Calu3 (cell line): ENCODE data around the gene CHMP6. TPM values are rescaled to one million over a fixed set of nuclear protein-coding genes. Genes with fewer than 3 reads are reported as not detected.

Experiments
- BruUV-seq: library from RNA; stranded (reverse); fragments of 400-500 nt; replicated peaks from 2 replicates; lab custom pipeline; 2021; lab: Mats Ljungman, UMichigan
- CTCF ChIA-PET: fragments of 300-600 bp; sonication (Branson Sonifier 250); formaldehyde crosslinking; loops from one replicate; lab custom pipeline; 2022; ENCODE audit warnings: antibody characterized with exemption; lab: Charles Lee
- DNase-seq: peaks from one replicate; pipeline ENCODE4 v3.0.0; 2022
- H3K27ac Mint-ChIP-seq: one replicate; pipeline ENCODE4 v1.8.0; 2022; ENCODE audit warnings: mixed read lengths; ENCODE audit not compliant: unreplicated experiment
- H3K27me3 Mint-ChIP-seq: one replicate; pipeline ENCODE4 v1.8.0; 2022; ENCODE audit warnings: mixed read lengths; ENCODE audit not compliant: unreplicated experiment
- H3K36me3 Mint-ChIP-seq: one replicate; pipeline ENCODE4 v1.8.0; 2022; ENCODE audit warnings: mild to moderate bottlenecking, moderate library complexity, mixed read lengths; ENCODE audit not compliant: insufficient read depth, unreplicated experiment
- H3K4me1 Mint-ChIP-seq: one replicate; pipeline ENCODE4 v1.8.0; 2022; ENCODE audit warnings: mild to moderate bottlenecking, low read depth, mixed read lengths; ENCODE audit not compliant: unreplicated experiment
- H3K4me3 Mint-ChIP-seq: one replicate; pipeline ENCODE4 v1.8.0; 2022; ENCODE audit warnings: mild to moderate bottlenecking, low read depth, moderate library complexity, mixed read lengths; ENCODE audit not compliant: unreplicated experiment
- H3K9me3 Mint-ChIP-seq: one replicate; pipeline ENCODE4 v1.8.0; 2022; ENCODE audit warnings: low read depth, mixed read lengths; ENCODE audit not compliant: unreplicated experiment
- intact Hi-C: fragments of 100-400 bp; cut with micrococcal nuclease; formaldehyde crosslinking; loops from one replicate; pipeline ENCODE4 v1.10.0; 2022; ENCODE audit not compliant: unreplicated experiment
- total RNA-seq: library from RNA; stranded (reverse); gene quantifications from 2 replicates; pipeline ENCODE4 v1.2.3, GENCODE V29; 2022
- TF ChIP-seq, protein P1 (sequence below): fragments of 200-600 bp; IDR thresholded peaks from one replicate; pipeline ENCODE4 v1.8.0; 2022; ENCODE audit warnings: antibody characterized with exemption; ENCODE audit not compliant: unreplicated experiment

Gene CHMP6
- total RNA-seq, 1 experiment from 2014 or later, result 27.9 TPM

DNA sequence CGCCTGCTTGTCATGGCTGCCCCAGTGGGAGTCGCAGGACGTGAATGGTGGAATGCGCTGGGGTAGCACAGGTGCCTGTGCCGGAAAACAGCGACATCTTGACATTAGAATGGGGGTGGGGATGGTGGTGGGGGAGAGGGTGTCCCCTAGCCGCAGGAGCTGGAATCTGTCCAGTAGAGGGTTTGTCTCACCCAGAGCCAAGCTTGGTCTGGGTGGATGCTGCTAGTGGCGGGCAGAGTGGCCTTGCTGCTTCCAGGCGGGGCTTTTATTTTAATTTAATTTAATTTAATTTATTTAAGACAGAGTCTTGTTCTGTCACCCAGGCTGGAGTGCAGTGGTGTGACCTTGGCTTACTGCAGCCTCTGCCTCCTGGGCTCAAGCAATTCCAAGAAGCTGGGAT lies 51.0 kb downstream of the CHMP6 start:
- no TSS peak for BruUV-seq
- Mint-ChIP-seq H3K4me3 (no peak overlapping the region), H3K9me3 (no peaks in the 10 kb centered on the region), H3K4me1 (peaks cover 67% of the 10 kb centered on the region), H3K27ac (peak overlapping the region; percentile 72), H3K36me3 (peaks cover 82% of the 10 kb centered on the region), H3K27me3 (no peaks in the 10 kb centered on the region)
- DNase-seq, result no peak
- intact Hi-C loops, result loop anchor here (5.0 to 10.0 kb wide), 2 partner anchors 55 to 472 kb away; partner anchors contain the start of gene ACTG1
- CTCF ChIA-PET, result no interaction called here
- TF ChIP-seq, protein P1, sequence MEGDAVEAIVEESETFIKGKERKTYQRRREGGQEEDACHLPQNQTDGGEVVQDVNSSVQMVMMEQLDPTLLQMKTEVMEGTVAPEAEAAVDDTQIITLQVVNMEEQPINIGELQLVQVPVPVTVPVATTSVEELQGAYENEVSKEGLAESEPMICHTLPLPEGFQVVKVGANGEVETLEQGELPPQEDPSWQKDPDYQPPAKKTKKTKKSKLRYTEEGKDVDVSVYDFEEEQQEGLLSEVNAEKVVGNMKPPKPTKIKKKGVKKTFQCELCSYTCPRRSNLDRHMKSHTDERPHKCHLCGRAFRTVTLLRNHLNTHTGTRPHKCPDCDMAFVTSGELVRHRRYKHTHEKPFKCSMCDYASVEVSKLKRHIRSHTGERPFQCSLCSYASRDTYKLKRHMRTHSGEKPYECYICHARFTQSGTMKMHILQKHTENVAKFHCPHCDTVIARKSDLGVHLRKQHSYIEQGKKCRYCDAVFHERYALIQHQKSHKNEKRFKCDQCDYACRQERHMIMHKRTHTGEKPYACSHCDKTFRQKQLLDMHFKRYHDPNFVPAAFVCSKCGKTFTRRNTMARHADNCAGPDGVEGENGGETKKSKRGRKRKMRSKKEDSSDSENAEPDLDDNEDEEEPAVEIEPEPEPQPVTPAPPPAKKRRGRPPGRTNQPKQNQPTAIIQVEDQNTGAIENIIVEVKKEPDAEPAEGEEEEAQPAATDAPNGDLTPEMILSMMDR, result no peak

DNA sequence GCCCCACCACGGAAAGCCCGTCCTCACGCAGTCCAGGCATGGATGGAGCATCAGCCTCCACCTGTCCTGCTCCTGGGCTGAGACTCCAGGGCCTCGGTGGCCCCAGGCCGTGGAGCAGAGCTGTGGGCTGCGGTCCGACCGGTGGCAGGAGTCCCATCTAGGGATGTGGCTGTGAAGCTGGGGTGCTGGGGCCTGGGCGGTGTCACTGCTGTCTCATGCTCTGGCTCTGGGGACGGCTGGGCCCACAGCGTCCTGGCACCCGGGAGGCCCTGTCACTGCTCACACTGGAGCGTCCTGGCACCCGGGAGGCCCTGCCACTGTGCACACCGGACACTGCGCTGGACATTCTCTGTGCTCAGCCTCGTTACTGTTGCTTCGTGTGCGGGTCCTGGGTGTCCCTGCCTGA lies 51.7 kb downstream of the CHMP6 start:
- intact Hi-C loops, result loop anchor here (5.0 to 10.0 kb wide), 2 partner anchors 54 to 471 kb away; partner anchors contain the start of gene ACTG1
- peaks cover 60% of the 10 kb centered on the region for H3K4me1 Mint-ChIP-seq
- TF ChIP-seq, protein P1, result no peak
- no TSS peak for BruUV-seq
- peak overlapping the region; percentile 95 for H3K27ac Mint-ChIP-seq
- no peak for DNase-seq
- no peaks in the 10 kb centered on the region for H3K9me3 Mint-ChIP-seq
- peaks cover 74% of the 10 kb centered on the region for H3K36me3 Mint-ChIP-seq
- H3K27me3 Mint-ChIP-seq, result no peaks in the 10 kb centered on the region
- peak overlapping the region; percentile 64 for H3K4me3 Mint-ChIP-seq
- CTCF ChIA-PET, result interaction anchor here (0.6 to 1.2 kb wide), 2 partner anchors 21 to 54 kb away, joined by 3 to 5 read pairs; no protein-coding TSS in a partner anchor

DNA sequence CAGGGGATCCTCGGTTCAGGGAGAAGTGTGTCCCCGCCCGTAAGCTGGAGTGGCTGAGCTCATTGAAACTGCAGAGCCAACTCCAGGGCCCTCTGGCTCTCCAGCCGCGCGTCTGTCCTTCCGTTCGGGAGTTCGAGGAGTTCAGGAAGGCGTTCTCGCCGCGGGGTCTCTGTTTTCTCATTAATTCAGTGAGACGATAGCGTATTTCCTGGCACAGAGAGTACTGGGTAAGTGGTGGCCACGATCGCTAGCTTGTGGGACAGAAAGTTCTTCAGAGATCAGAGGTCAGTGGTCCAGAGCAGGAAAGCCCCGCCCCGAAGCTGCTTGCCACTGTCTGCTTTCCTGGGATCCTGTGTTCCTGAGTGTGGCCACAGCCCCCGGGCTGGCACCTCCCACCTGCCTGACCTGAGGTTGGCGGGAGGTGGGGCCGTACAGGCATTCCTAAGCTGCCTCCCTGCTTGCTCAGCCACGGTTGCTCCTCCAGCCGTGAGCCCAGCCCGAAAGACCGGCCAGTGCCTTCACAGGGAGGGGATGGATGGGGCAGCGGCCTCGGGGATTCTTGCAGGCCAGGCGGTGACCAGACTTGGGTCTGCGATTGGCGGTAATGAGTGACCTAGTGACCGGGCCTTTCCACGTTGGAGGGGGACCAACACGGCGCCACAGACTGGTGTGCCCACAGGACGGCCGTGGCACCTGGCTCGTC lies 52.2 kb downstream of the CHMP6 start:
- Mint-ChIP-seq H3K4me1 (peaks cover 63% of the 10 kb centered on the region), H3K27me3 (no peaks in the 10 kb centered on the region), H3K9me3 (no peaks in the 10 kb centered on the region), H3K27ac (peak overlapping the region; percentile 95), H3K4me3 (peak overlapping the region; percentile 64), H3K36me3 (peaks cover 69% of the 10 kb centered on the region)
- CTCF ChIA-PET, result interaction anchor here (0.6 to 2.0 kb wide), 6 partner anchors 20 to 59 kb away, joined by 3 to 9 read pairs (median 4); no protein-coding TSS in a partner anchor
- BruUV-seq, result TSS peak; percentile 88
- DNase-seq, result peak; percentile 94
- TF ChIP-seq, protein P1, result no peak
- intact Hi-C loops, result loop anchor here (5.0 to 10.0 kb wide), 2 partner anchors 53 to 471 kb away; partner anchors contain the start of gene ACTG1

DNA sequence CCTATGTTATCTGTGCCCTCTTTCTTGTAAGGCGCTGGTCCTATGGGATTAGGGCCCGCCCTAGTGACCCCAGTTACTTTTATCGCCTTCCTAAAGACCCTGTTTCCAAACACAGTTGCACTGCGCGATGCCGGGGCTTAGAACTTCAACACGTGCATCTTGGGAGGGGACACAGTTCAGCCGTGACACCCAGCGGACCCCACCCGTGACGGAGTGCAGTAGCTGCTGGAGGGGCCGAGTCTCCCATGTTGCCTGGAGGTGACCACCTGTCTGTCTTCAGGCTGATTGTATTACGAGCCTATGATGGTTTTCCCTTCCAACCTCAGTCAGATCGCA lies 52.8 kb downstream of the CHMP6 start:
- Mint-ChIP-seq H3K27me3 (no peaks in the 10 kb centered on the region), H3K4me1 (peaks cover 65% of the 10 kb centered on the region), H3K27ac (peak overlapping the region; percentile 95), H3K36me3 (peaks cover 69% of the 10 kb centered on the region), H3K9me3 (no peaks in the 10 kb centered on the region), H3K4me3 (peak overlapping the region; percentile 64)
- CTCF ChIA-PET, result interaction anchor here (1.2 to 2.0 kb wide), 5 partner anchors 20 to 58 kb away, joined by 3 to 9 read pairs (median 4); no protein-coding TSS in a partner anchor
- intact Hi-C loops, result loop anchor here (5.0 to 10.0 kb wide), 2 partner anchors 53 to 470 kb away; partner anchors contain the start of gene ACTG1
- DNase-seq, result no peak
- TF ChIP-seq, protein P1, result no peak
- no TSS peak for BruUV-seq
